ENCODE measurements around the gene PDE11A. TPM values are rescaled to one million over a fixed set of nuclear protein-coding genes. Genes with fewer than 3 reads are reported as not detected.

PDE11A gene
- total RNA-seq, 2 donors from 2014 or later, result 1.5 to 1.9 TPM

GRCh38 chr2:178029342-178029741 is 43.2 kb downstream of the PDE11A start:
- H3K27ac ChIP-seq (ENCODE audit: low read depth, low read length), result no peak overlapping the region
- Mint-ChIP-seq H3K4me1 (no peaks in the 10 kb centered on the region), H3K27ac (no peak overlapping the region), H3K36me3 (ENCODE audit: low read depth) (no peaks in the 10 kb centered on the region), H3K4me3 (no peak overlapping the region), H3K27me3 (ENCODE audit: insufficient read depth) (peaks cover 4% of the 10 kb centered on the region), H3K9me3 (peaks cover 13% of the 10 kb centered on the region)
- no peak overlapping the region for H3K4me3 ChIP-seq (ENCODE audit: low read length)
- no peak for TF ChIP-seq CTCF (conservative IDR thresholded peaks at IDR 0.05)
- H3K4me1 ChIP-seq (ENCODE audit: control insufficient read depth, insufficient read depth, low read length), result no peaks in the 10 kb centered on the region
- H3K9ac ChIP-seq (ENCODE audit: extremely low read depth, low read length, poor library complexity, severe bottlenecking), result no peak overlapping the region
- H3K9me3 ChIP-seq (ENCODE audit: control insufficient read depth, low read length), result no peaks in the 10 kb centered on the region
- H3K36me3 ChIP-seq (ENCODE audit: control insufficient read depth, insufficient read depth, low read length), result no peaks in the 10 kb centered on the region
- no peaks in the 10 kb centered on the region for H3K27me3 ChIP-seq (ENCODE audit: control insufficient read depth, insufficient read depth, low read length, poor library complexity, severe bottlenecking)
- DNase-seq, result no peak
- WGBS, 2 experiments (ENCODE audit: insufficient coverage in 1 of 2, insufficient read length in 1 of 2), result no CpG with 5 or more reads among the region's 1 CpG

- Mint-ChIP-seq H3K36me3 (ENCODE audit: low read depth) (no peaks in the 10 kb centered on the region), H3K4me1 (no peaks in the 10 kb centered on the region), H3K4me3 (no peak overlapping the region), H3K27me3 (ENCODE audit: insufficient read depth) (peaks cover 1% of the 10 kb centered on the region), H3K9me3 (peaks cover 2% of the 10 kb centered on the region), H3K27ac (no peak overlapping the region)
- no peak overlapping the region for H3K9ac ChIP-seq (ENCODE audit: extremely low read depth, low read length, poor library complexity, severe bottlenecking)
- no peaks in the 10 kb centered on the region for H3K36me3 ChIP-seq (ENCODE audit: control insufficient read depth, insufficient read depth, low read length)
- no peaks in the 10 kb centered on the region for H3K27me3 ChIP-seq (ENCODE audit: control insufficient read depth, insufficient read depth, low read length, poor library complexity, severe bottlenecking)
- no peaks in the 10 kb centered on the region for H3K4me1 ChIP-seq (ENCODE audit: control insufficient read depth, insufficient read depth, low read length)
- 89% methylated on average over 4 of the region's 4 CpGs; no CpG with 5 or more reads in 1 of the 2 experiments for WGBS, 2 experiments (ENCODE audit: insufficient coverage in 1 of 2, insufficient read length in 1 of 2)
- no peaks in the 10 kb centered on the region for H3K9me3 ChIP-seq (ENCODE audit: control insufficient read depth, low read length)
- no peak for TF ChIP-seq CTCF (conservative IDR thresholded peaks at IDR 0.05)
- no peak overlapping the region for H3K4me3 ChIP-seq (ENCODE audit: low read length)
- no peak overlapping the region for H3K27ac ChIP-seq (ENCODE audit: low read depth, low read length)
- no peak for DNase-seq
Observed at GRCh38 chr2:178025551-178026185, 46.9 kb downstream of the PDE11A start.

- Mint-ChIP-seq H3K4me3 (no peak overlapping the region), H3K27me3 (ENCODE audit: insufficient read depth) (no peaks in the 10 kb centered on the region), H3K4me1 (no peaks in the 10 kb centered on the region), H3K9me3 (no peaks in the 10 kb centered on the region), H3K36me3 (ENCODE audit: low read depth) (no peaks in the 10 kb centered on the region), H3K27ac (no peak overlapping the region)
- Histone ChIP-seq H3K9me3 (ENCODE audit: control insufficient read depth, low read length) (no peaks in the 10 kb centered on the region), H3K27me3 (ENCODE audit: control insufficient read depth, insufficient read depth, low read length, poor library complexity, severe bottlenecking) (no peaks in the 10 kb centered on the region), H3K9ac (ENCODE audit: extremely low read depth, low read length, poor library complexity, severe bottlenecking) (no peak overlapping the region), H3K4me3 (ENCODE audit: low read length) (no peak overlapping the region), H3K27ac (ENCODE audit: low read depth, low read length) (no peak overlapping the region), H3K36me3 (ENCODE audit: control insufficient read depth, insufficient read depth, low read length) (no peaks in the 10 kb centered on the region), H3K4me1 (ENCODE audit: control insufficient read depth, insufficient read depth, low read length) (no peaks in the 10 kb centered on the region)
- 84 to 92% methylated on average over 6 to 7 of the region's 7 CpGs for WGBS, 2 experiments (ENCODE audit: insufficient coverage in 1 of 2, insufficient read length in 1 of 2)
- DNase-seq, result no peak
- TF ChIP-seq CTCF (conservative IDR thresholded peaks at IDR 0.05), result no peak
Observed at GRCh38 chr2:178018141-178018540, 54.4 kb downstream of the PDE11A start.
